Activated CD4-positive, alpha-beta T cell treated with anti-CD3 and anti-CD28 coated beads for 24 hours (primary cell): ENCODE data around the gene PTCD2.
"Not testable (repeated sequence)": the region's sequence is repeated elsewhere in the genome, so short reads cannot be mapped to it uniquely, and the experiment has no call there.

ENCODE experiments used
- DNase-seq, 2 donors: peaks; one replicate each; pipeline ENCODE4 v3.0.0-alpha.2; 2020; ENCODE audit warnings: low read depth in 2 of 2

PTCD2 gene

DNA sequence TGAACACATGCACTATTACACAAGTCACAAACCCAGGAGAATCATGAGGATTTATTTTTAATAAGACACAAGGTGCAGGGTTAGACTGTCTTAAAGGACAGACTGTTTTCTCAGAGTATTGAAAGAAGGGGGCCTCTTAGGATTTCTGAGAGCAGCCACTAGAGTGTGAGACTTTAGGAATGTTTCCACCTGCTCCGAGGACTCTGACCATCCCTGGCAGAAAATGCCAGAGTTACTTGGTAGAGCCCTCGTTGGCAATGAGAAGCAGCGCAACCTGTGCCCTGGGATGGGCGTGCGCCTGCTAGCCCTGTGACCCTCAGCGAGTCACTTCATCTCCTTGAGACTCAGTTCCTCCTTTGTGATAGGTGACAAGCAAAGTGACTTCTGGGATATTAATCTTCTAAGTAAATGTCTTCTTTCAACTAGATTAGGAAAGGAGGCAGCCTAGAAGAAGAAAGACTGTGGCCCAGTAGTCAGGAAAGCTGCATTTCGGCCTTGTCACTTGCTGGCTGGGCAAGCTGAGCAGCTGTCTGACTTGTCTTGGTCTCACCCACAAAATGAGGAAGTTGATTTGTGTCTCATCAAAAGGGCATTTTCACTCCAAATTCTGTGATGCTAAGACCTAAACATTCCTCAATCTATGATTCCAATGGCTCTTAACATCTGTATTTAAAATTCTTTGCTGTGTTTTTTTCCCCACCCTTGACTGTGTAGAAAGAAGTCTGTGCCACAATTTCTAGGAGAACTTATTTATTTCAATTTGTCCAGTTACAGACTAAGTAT is 60.5 kb downstream of the PTCD2 start:
- no peak for DNase-seq

DNA sequence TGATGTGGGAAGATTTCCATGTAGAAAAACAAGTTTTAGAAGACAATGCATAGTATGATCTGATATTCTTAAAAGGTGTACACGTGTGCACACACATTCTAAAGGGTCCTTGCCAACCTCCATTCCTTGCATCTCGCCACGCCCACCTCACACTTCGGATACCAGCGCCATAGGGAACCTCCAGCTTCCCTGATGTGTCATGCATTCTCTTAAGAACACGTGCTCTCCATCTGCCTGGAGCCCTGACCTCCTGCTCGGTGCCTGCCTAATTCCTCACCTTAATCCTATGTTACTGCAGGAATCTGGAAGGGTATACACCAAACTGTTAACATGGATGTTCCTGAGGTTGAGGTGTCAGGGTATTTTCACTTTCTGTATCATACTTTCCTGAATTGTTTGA is 63.1 kb downstream of the PTCD2 start:
- no peak for DNase-seq

DNA sequence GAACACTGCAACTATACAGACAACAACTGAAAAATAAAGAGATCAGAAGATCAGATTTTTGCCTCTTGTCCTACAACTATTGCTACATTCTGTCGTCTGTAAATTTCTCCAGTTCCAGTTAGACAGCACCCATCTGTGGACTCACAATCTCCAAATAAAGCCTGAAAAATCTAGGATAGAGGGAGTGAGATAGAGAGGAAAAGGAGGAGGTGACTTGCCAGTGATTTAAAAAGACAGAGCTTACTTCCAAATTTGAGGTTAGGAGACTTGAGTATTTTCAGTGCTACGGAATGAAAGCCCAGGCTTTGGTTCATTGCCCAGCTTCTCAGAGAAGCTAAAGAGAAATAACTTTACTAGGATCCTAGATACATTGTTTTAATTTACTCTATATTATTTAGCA is 63.6 kb downstream of the PTCD2 start:
- DNase-seq, result no peak

DNA sequence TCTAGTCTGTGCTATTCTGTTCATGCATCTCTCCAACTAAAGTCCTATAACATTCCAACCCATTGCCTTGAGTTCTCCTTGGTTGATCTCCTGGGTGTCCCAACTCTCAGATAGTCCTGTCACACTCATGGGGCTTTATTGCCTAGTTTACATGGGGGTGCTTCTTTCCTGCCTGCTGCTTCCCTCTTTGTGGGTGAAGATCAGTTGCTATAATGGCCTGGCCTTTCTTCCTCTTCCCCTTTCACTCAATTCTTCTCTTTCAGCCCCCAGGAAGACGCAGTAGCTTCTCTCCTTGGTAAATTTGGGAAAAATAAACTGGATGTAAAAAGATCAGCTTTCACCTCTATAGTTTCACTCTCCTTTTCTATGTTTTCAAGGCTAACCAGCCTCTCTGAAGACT is 66.5 kb downstream of the PTCD2 start:
- DNase-seq, result no peak

DNA sequence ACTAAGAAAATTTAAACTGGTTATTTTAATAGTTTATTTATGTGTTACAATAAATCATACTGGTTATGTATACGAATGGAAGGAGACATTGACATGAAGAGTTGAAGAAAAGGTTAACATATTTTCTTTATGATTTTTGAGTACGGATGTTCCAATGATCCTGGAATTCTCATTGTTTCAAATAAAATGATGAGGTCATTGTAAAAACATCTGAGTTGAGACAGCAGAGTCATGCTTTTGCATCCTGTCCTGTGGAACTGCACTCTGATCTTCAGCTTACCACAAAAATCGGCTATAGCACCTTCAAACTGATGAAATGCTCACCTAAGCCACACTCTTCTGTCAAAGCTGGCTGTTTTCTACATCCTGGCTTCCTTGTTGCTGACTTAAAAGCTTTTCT is 67.8 kb downstream of the PTCD2 start:
- no peak for DNase-seq

DNA sequence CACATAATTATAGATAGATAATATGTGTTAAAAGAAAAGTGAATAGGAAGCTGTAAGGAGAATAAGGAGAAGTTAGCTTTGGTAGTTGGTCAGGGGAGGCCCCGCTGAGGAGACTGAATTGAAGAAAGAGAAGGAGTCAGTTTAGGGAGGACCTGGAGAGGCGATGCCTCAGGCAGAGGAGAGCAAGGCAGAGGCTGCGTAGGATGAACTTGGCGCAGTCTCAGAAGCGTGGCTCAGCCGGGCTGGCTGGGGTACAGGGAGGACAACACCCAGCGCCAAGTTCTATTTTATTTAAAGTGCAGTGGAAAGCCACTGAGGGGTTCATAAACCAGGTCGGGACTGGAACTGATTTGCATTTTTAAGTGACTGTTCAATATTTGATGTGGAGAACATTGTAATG is 68.5 kb downstream of the PTCD2 start:
- DNase-seq, result no peak

DNA sequence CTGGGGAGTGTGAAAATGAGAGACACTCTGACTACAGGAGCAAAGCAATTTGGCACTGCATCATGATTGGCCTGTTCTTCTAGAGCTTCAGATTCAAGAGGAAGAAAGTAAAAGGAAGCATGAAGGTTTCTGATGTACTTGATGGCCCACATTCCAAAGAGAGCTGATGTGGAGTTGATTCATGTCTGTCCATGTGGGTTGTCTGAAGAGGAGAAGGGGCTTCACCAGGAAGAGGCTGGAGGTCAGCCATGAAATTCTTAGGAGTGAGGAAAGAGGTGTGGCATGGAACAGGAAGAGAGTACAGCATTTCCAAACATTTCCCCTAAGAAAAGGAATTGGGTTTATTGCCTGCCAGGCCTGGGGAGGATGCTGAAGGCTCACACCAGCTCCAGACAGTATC is 70.7 kb downstream of the PTCD2 start:
- DNase-seq, result no peak

DNA sequence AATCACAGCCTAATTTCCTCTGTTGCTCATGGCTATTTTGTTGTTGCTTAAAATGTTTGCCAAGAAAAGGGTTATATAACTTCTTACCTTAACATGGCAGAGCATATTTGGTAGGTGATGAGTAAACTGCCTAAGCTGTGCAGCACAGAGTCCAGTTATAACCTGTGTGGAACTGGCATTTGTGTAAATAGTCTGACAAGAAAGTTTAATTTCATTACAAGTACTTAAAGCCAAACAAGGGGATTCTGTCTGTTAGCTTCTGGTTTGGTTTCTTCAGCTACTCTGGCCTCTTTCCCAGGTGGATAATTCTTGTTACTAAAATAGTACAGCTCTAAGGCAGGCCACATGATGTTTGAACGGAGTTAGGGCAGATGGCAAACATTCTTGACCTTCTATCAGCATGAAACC is 72.2 kb downstream of the PTCD2 start:
- no peak for DNase-seq

DNA sequence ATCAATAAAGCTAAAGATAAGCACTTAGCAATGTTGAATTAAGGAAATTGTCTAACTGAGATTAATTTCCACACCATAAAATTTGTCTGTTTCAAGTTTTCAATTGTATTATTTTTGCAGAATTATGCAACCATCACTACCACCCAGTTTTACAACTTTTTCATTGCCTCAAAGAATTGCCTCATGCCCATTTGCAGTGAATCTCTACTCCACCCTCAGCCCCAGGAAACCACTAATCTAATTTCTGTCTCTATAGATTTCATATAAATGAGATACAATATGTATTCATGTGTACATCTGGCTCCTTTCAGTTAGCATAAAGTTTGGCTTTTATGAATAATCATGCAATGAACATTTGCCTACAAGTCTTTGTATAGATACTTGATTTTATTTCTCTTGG is 72.9 kb downstream of the PTCD2 start:
- DNase-seq, result no peak

DNA sequence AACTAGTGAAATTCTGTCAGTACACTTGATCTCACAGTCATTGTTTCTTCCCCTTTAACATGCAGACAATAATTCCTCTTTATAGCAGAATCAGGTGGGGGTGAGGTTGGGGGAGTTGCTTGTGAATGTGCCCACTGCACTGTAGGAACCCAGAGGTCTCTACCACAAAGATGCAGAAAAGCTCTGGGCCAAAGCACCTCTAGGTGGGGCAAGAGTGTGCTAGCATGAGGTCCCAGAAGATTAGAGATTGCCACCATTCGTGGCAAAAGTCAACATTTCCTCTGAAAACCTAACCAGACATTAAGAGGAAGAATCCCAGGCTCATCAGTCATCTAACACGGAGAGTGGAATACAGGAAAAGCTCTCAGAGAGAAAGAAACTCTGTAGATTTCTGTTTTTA is 74.5 kb downstream of the PTCD2 start:
- DNase-seq, result no peak

DNA sequence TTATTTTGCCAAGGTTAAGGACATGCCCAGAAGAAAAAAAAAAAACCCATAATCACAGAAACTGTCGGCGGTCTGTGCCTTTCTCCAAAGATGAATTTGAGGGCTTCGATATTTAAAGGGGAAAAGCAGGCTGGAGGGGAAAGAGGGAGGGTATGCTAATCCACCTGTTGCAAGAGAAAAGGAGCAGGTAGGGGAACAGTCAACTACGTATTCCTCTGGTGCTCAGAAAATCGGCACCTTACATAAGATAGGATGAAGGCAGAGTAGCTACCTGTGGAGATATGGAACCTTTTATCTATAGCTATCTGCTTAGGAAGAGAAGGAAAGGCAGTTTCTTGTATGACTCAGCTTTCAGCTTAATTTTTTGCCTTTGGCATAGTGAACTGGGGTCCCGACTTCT is 77.7 kb downstream of the PTCD2 start:
- DNase-seq, result no peak

DNA sequence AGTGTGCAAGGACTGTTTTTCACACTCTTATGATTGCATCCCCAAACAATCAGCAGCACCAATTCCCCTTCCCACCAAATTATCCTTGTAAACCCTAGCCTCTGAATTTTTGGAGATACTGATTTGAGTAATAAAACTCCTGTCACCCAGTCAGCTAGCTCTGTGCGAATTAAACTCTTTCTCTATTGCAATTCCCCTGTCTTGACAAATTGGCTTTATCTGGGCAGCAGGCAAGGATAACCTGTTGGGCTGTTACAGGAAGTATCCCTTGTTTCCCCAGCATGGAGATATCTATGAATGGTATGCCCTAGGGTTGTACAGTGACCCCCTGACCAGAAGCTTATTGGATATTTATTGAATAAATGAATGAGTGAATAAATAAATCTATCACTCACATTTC is 80.8 kb downstream of the PTCD2 start:
- DNase-seq, result no peak

DNA sequence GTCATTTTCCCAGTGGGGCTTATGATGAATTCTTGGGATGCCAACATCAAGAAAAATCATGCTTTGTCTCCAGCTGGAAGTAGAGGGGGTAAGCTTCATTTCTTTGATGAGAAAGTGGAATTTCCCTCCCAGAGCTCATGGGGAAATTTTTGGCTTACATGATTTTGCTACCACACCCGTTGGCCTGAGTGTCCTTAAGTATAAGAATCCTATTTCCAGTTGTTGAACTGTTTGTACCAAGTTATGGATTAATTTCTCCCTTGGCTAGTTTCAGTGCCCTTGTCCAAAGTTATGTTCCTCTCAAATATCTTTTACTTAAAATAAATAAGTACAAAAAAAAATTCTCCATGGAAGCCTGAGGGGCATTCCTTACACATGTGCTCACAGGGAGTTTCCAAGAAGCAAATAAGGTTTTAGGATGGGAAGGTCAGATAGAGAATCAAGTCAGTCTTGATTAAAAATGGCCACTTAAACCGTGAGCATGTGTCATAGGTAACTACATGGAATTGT is 82.3 kb downstream of the PTCD2 start:
- DNase-seq, result no peak

DNA sequence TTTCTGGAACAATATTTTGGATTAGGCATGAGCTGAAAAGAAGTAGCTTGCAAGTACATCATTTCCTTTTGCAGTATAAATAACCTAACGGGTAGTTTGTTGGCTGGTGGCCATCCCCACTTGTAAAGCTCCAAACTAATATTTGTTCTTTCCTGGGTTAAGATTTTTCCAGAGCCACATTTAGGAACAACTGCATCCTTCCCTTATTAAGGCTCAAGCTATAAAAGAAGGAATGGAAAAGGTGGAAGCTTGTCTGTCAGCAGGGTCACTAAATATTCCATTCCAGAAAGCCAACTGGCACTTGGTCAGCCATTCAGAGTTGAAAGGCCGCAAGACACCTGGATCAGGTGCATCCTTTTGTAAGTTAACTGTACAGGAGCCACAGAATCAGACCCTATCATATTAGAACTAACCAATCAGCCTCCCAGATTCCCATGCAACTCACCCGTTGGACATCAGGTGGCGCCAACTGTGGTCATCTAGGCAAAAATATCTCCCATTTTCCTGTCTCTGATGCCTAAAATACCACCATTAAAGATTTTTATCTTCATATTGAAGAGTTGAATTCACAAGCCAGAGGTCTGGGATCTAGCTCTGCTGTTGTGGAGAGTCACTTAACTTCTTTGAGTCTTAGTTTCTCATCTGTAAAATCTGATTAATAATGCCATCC is 82.9 kb downstream of the PTCD2 start:
- DNase-seq, result no peak

DNA sequence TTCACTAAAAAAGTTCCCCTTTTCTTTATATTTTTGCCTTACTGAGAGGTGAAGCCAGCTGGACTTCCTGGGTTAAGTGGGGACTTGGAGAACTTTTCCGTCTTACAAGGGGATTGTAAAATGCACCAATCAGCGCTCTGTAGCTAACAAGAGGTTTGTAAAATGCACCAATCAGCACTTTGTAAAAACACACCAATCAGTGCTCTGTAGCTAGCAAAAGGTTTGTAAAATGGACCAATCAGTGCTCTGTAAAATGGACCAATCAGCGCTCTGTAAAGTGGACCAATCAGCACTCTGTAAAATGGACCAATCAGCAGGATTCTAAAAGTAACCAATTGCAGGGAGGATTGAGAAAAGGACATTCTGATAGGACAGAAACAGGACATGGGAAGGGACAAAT is 84.6 kb downstream of the PTCD2 start:
- not testable (repeated sequence) for DNase-seq

DNA sequence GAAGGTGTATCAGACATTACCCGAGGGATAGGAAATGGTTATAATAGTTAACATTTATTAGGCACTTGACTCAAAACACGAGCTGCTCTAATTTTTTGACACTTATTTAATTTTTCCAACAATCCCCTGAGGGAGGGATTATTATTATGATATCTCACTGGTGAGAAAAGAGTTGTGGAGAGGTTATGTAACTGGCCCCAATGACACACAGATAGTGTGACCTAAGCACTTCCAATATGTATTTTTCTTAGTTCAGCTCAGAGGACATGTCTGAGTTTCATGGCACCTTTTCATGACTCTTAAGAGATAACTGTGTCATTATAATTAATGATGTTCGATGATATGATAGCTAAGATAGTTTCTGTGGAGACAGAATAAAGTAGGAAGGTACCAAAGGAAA is 86.9 kb downstream of the PTCD2 start:
- no peak for DNase-seq

DNA sequence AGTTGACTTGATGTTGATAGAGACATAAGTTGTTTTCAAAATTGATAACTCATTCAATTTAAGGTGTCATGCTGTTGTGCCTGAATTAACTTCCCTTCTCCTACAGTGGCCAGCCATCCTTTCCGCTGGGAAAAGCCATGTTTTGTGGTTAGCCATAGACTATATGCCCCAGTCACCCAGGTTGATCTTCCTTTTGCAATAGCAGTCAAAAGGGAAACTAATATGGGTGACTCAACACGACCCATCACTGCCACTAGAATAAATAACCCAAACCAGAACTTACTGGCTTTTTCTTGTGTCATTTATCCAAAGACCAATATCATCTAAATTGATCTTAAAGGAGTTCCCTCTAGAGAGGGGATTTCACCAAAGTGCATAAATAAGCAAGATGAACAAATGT is 87.4 kb downstream of the PTCD2 start:
- no peak for DNase-seq

DNA sequence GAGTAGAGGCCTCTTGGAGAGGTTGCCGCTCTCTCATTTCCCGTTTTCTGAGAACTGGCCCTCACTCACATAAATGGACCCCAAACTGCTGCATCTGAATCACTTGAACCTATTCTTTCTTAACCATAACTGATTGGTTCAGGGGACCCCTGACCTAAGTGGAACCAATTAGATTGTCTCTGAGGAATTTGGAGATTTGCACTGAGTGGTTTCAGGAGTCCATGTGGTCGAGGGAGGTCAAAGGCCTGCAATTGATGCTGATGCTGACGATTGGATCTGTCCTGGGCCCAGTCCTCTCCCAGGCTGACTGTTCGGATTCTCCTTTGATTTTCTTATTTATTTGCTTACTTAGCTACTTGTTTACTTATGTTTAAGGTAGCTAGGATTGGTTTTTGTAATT is 88.0 kb downstream of the PTCD2 start:
- DNase-seq, result no peak

DNA sequence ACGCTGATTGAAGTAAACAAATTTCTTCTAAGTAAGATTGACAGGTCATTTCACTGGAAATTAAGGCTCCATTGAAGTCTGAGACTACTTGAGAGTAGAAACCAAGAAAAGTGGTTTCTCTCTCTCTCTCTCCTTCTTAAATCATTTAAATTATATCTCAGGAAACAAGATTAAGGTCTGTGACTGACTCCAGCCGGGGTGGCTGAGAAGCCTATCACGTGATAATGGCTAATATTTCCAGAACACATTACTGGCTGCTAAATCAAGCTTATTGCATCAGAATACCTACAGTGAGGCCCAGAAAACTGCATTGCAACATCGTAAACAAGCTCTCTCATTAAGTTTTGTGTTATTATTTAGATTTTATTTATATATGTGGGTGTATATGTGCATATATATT is 88.4 kb downstream of the PTCD2 start:
- no peak for DNase-seq

DNA sequence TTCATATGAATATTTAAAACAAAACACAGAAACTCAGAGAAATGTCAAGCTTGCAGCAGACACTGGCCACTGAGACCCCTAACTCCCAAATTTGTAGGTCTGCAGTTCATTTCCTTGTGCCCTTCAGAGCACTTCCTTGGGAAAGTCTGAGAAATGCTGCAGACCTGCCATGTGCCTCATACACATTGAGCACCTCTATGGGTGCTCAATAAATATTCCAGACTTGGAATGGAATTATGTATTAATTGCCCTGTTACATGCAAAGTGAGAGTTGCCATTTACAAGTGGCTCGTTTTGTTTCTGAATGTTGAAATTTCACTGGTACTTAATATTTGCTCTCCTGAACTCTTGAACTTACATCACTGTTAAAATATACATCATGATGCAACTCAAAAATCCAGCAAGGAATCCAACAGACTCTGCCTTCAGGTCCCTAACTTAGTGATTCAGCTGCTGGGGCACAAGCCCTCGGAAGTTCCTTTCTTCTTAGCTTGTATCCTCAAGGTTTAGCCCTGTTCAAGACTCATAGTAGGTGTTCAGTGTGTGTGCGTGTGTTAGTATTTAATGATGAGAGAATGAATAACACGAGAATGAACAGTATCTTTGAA is 90.6 kb downstream of the PTCD2 start:
- no peak for DNase-seq

DNA sequence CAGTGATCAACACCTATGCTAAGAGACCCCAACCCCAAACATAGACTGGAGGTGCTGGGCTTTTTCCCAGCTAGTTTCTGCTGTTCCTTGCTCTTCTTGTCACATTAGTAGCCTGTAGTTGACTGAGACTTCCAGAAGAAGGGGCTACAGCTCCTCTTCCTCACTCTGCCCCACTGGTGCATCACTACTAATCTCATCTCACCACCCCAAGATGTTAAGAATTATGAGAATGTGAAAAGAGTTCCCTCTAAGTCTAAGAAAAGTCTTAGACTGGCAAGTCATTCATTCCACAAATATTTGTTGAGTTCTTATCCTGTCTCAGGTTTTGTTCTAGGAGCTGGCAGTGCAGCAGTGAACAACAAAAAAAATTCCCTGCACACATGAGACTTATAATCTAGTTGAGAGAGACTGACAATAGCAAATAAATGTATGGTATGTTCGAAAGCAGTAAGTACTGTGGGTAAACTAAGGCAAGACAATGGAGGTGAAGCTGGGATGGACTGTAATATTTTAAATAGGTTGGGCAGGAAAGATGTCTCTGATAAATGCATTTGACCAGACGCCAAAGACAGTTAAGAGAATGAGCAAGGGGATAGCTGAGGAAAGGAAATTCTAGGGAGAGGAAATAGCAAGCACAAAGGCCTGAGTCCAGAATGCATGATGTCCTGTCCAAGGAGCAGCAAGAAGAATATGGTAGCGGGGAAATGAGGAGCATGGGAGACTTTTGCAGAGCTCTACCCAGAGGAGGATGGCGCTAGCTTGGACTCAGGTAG is 92.3 kb downstream of the PTCD2 start:
- DNase-seq, result no peak

DNA sequence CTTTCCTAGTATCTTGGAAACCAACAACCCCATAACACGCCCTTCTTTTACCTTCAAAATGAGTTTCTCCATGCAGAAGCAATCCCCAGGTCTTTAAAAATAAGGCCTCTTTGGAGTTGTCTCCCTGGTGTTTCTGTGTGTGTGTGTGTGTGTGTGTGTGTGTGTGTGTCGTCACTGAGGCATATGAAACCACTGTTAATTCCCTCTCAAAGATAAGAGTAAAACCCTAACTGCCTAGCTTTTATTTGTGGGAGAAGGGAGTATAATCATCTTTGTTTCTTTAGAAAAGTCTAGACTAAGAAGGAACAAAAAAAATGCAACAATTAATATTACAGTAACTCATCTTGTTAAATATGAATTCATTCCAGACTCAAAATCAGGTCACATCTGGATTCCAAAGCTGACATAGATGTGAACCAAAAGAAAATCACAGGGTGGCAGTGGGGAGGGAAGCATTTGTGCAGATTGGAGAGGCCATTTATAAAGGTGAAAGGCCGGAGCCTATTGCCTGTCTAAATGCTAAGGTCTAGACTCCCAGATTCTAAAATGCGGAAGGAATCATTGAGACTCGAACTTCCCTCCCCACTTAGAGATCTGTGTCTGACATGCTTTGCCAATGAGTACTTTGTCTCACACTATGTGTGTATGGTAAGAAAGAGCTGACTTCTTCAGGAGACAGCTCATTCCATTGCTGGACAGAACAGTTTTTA is 95.6 kb downstream of the PTCD2 start:
- no peak for DNase-seq
